IMR-90 (cell line): ENCODE data around the gene ENO3. TPM values are rescaled to one million over a fixed set of nuclear protein-coding genes. Genes with fewer than 3 reads are reported as not detected.

Experiments used
- ATAC-seq: fragments of 200-7000 bp; cut with Tn5 transposase; 2 replicates; pipeline ENCODE4 v1.9.1; 2020; ENCODE audit warnings: low read depth, mild to moderate bottlenecking, moderate library complexity
- BruUV-seq: library from RNA; stranded (reverse); fragments of 400-500 nt; replicated peaks from 2 replicates; lab custom pipeline; 2021; lab: Mats Ljungman, UMichigan
- CTCF ChIA-PET: fragments of 300-600 bp; formaldehyde crosslinking; extraction: SDS; loops from one replicate; lab custom pipeline; 2021; ENCODE audit warnings: antibody characterized with exemption; lab: Yijun Ruan, JAX
- POLR2A ChIA-PET: fragments of 300-600 bp; sonication (Branson Sonifier 250); formaldehyde crosslinking; loops from one replicate; lab custom pipeline; 2022; ENCODE audit warnings: antibody characterized with exemption; ENCODE audit not compliant: unreplicated experiment; lab: Charles Lee
- DNase-seq: peaks from one replicate; pipeline ENCODE4 v3.0.0; 2013
- H2AFZ ChIP-seq: replicated peaks from 2 replicates; pipeline ENCODE3; 2013; ENCODE audit warnings: low read length, mild to moderate bottlenecking; ENCODE audit not compliant: poor library complexity
- H2AK5ac ChIP-seq: 2 replicates; pipeline ENCODE4 v1.6.1; 2013; ENCODE audit warnings: low read depth, low read length, inconsistent platforms
- H2AK9ac ChIP-seq: replicated peaks from 2 replicates; pipeline ENCODE3; 2013; ENCODE audit warnings: mild to moderate bottlenecking, low read depth, low read length, moderate library complexity; ENCODE audit not compliant: poor library complexity
- H2BK120ac ChIP-seq: 2 replicates; pipeline ENCODE4 v1.6.1; 2013; ENCODE audit warnings: low read depth, low read length, inconsistent platforms
- H2BK15ac ChIP-seq: 3 replicates; pipeline ENCODE4 v1.6.1; 2013; ENCODE audit warnings: low read depth, low read length, inconsistent platforms
- H2BK20ac ChIP-seq: 2 replicates; pipeline ENCODE4 v1.6.1; 2013; ENCODE audit warnings: low read depth, mild to moderate bottlenecking, inconsistent platforms, low read length, moderate library complexity
- H2BK5ac ChIP-seq: 2 replicates; pipeline ENCODE4 v1.6.1; 2013; ENCODE audit warnings: mild to moderate bottlenecking, low read depth, low read length, inconsistent platforms; ENCODE audit not compliant: poor library complexity, severe bottlenecking
- H3K14ac ChIP-seq: replicated peaks from 2 replicates; pipeline ENCODE4 v1.6.1; 2013; ENCODE audit warnings: low read depth, low read length, inconsistent platforms
- H3K18ac ChIP-seq: 2 replicates; pipeline ENCODE4 v1.6.1; 2013; ENCODE audit warnings: low read depth, low read length, control low read depth
- H3K23ac ChIP-seq: 2 replicates; pipeline ENCODE4 v1.6.1; 2013; ENCODE audit warnings: low read depth, low read length, inconsistent platforms
- H3K27ac ChIP-seq: 2 replicates; pipeline ENCODE4 v1.5.1; 2013; ENCODE audit warnings: mild to moderate bottlenecking, control low read depth, low read length; ENCODE audit not compliant: insufficient read depth
- H3K27me3 ChIP-seq: 2 replicates; pipeline ENCODE4 v1.6.1; 2013; ENCODE audit warnings: low read length; ENCODE audit not compliant: control insufficient read depth, insufficient read depth
- H3K36me3 ChIP-seq: 2 replicates; pipeline ENCODE4 v1.6.1; 2013; ENCODE audit warnings: low read length, mixed read lengths; ENCODE audit not compliant: control insufficient read depth, insufficient read depth
- H3K4ac ChIP-seq: 2 replicates; pipeline ENCODE4 v1.6.1; 2013; ENCODE audit warnings: low read depth, low read length, inconsistent platforms
- H3K4me1 ChIP-seq: 2 replicates; pipeline ENCODE4 v1.6.1; 2013; ENCODE audit warnings: low read length, mixed read lengths; ENCODE audit not compliant: control insufficient read depth, insufficient read depth
- H3K4me2 ChIP-seq: 2 replicates; pipeline ENCODE4 v1.6.1; 2013; ENCODE audit warnings: low read depth, mild to moderate bottlenecking, control low read depth, low read length, moderate library complexity
- H3K4me3 ChIP-seq: 2 replicates; pipeline ENCODE4 v1.5.1; 2013; ENCODE audit warnings: low read depth, mild to moderate bottlenecking, control low read depth, low read length, moderate library complexity; ENCODE audit not compliant: insufficient read depth
- H3K56ac ChIP-seq: 2 replicates; pipeline ENCODE4 v1.6.1; 2013; ENCODE audit warnings: low read length, inconsistent platforms; ENCODE audit not compliant: insufficient read depth; ENCODE audit errors: extremely low read depth
- H3K79me1 ChIP-seq, 2 experiments: 2 replicates each; pipeline ENCODE4 v1.6.1; 2013; ENCODE audit warnings: low read length in 2 of 2, inconsistent platforms in 1 of 2, low read depth in 1 of 2
- H3K9ac ChIP-seq: 2 replicates; pipeline ENCODE4 v1.6.1; 2013; ENCODE audit warnings: low read depth, low read length, control low read depth
- H3K9me1 ChIP-seq: 2 replicates; pipeline ENCODE4 v1.6.1; 2013; ENCODE audit warnings: low read length, inconsistent platforms; ENCODE audit not compliant: insufficient read depth
- H3K9me3 ChIP-seq: 2 replicates; pipeline ENCODE4 v1.6.1; 2013; ENCODE audit warnings: low read length; ENCODE audit not compliant: control insufficient read depth, insufficient read depth
- H4K20me1 ChIP-seq: 2 replicates; pipeline ENCODE4 v1.6.1; 2013; ENCODE audit warnings: low read length, inconsistent platforms; ENCODE audit not compliant: insufficient read depth
- H4K5ac ChIP-seq: 2 replicates; pipeline ENCODE4 v1.6.1; 2013; ENCODE audit warnings: mild to moderate bottlenecking, low read depth, low read length, control low read depth
- H4K8ac ChIP-seq, 2 experiments: 2 replicates each; pipeline ENCODE4 v1.6.1; 2013; ENCODE audit warnings: low read depth in 2 of 2, low read length in 2 of 2, control low read depth in 1 of 2, inconsistent platforms in 1 of 2
- H4K91ac ChIP-seq: 2 replicates; pipeline ENCODE4 v1.6.1; 2013; ENCODE audit warnings: low read depth, low read length, inconsistent platforms; ENCODE audit not compliant: insufficient read depth
- BHLHE40 ChIP-seq: fragments of 150-350 bp; IDR thresholded peaks from 2 replicates; pipeline ENCODE4 v1.6.1; 2016; ENCODE audit warnings: mild to moderate bottlenecking, low read depth, low read length
- MAFK ChIP-seq: IDR thresholded peaks from 2 replicates; pipeline ENCODE4 v1.6.1; 2012; ENCODE audit warnings: low read depth, low read length, improper control_type of control experiment
- MAZ ChIP-seq: IDR thresholded peaks from 2 replicates; pipeline ENCODE4 v1.6.1; 2012; ENCODE audit warnings: low read depth, mild to moderate bottlenecking, low read length, improper control_type of control experiment, moderate library complexity, borderline replicate concordance
- MXI1 ChIP-seq: IDR thresholded peaks from 2 replicates; pipeline ENCODE4 v1.6.1; 2012; ENCODE audit warnings: low read depth, mild to moderate bottlenecking, low read length, moderate library complexity, borderline replicate concordance
- NFE2L2 ChIP-seq: fragments of 150-350 bp; IDR thresholded peaks from 2 replicates; pipeline ENCODE4 v1.6.1; 2016; ENCODE audit warnings: low read depth, mild to moderate bottlenecking, low read length
- POLR2A ChIP-seq: IDR thresholded peaks from 2 replicates; pipeline ENCODE4 v1.6.1; 2012; ENCODE audit warnings: mild to moderate bottlenecking, low read depth, low read length
- RAD21 ChIP-seq: IDR thresholded peaks from 2 replicates; pipeline ENCODE4 v1.6.1; 2012; ENCODE audit warnings: low read length, improper control_type of control experiment
- RCOR1 ChIP-seq: IDR thresholded peaks from 2 replicates; pipeline ENCODE4 v1.6.1; 2012; ENCODE audit warnings: mild to moderate bottlenecking, low read length, improper control_type of control experiment; ENCODE audit not compliant: insufficient replicate concordance
- RFX5 ChIP-seq: IDR thresholded peaks from 2 replicates; pipeline ENCODE4 v1.8.0; 2012; ENCODE audit warnings: low read depth, mild to moderate bottlenecking, low read length, moderate library complexity
- SMC3 ChIP-seq: fragments of 150-350 bp; IDR thresholded peaks from 2 replicates; pipeline ENCODE4 v1.6.1; 2016; ENCODE audit warnings: low read depth, mild to moderate bottlenecking, antibody characterized with exemption, low read length, moderate library complexity
- WGBS, 2 experiments: methylation state at CpG; one replicate each; pipeline versions ENCODE4 v1.1.5 to v1.1.7; 2013; ENCODE audit warnings: missing lambda C conversion rate in 2 of 2; ENCODE audit not compliant: insufficient read length in 1 of 2; ENCODE audit errors: extremely low coverage in 2 of 2; 5-methylcytosine and 5-hydroxymethylcytosine counted together
- dilution Hi-C: fragments of 300-500 bp; cut with HindIII; formaldehyde crosslinking; loops from one replicate; pipeline ENCODE4 v1.14.3; 2018; ENCODE audit warnings: low sequenced_read_pairs; ENCODE audit not compliant: unreplicated experiment
- in situ Hi-C: fragments of 300-500 bp; cut with MboI; formaldehyde crosslinking; loops from 3 replicates; pipeline ENCODE4 v1.14.3; 2019; ENCODE audit warnings: low sequenced_read_pairs, inconsistent platforms, mixed read lengths
- intact Hi-C: fragments of 100-400 bp; cut with micrococcal nuclease; formaldehyde crosslinking; loops from 2 replicates; pipeline ENCODE4 v1.10.0; 2022
- polyA plus RNA-seq, 3 experiments: library from polyadenylated mRNA; depleted of rRNA; stranded (reverse); fragments of >200 nt; gene quantifications; 2 replicates each; pipeline ENCODE4 v1.2.3, GENCODE V29; 2012; ENCODE audit warnings: low replicate concordance in 1 of 3
- total RNA-seq: library from RNA; depleted of rRNA; stranded (reverse); fragments of >200 nt; gene quantifications from 2 replicates; pipeline ENCODE4 v1.2.3, GENCODE V29; 2012
- TF ChIP-seq, protein P1 (sequence below): conservative IDR thresholded peaks from 2 replicates; pipeline ENCODE4 v1.5.1; 2012; ENCODE audit warnings: mild to moderate bottlenecking, low read depth, low read length, improper control_type of control experiment
- TF ChIP-seq, protein P2 (sequence below): fragments of 150-350 bp; IDR thresholded peaks from 2 replicates; pipeline ENCODE4 v1.6.1; 2017; ENCODE audit warnings: mild to moderate bottlenecking, antibody characterized with exemption, low read length, low read depth
- TF ChIP-seq, protein P3 (sequence below): fragments of 150-350 bp; IDR thresholded peaks from 2 replicates; pipeline ENCODE4 v1.6.1; 2016; ENCODE audit warnings: low read depth, mild to moderate bottlenecking, low read length, moderate library complexity, borderline replicate concordance

The ENO3 gene
- total and polyA plus RNA-seq, 2 of the 4 experiments (the other 2 are of a cell fraction) = 1.4 to 5.1 TPM

DNA sequence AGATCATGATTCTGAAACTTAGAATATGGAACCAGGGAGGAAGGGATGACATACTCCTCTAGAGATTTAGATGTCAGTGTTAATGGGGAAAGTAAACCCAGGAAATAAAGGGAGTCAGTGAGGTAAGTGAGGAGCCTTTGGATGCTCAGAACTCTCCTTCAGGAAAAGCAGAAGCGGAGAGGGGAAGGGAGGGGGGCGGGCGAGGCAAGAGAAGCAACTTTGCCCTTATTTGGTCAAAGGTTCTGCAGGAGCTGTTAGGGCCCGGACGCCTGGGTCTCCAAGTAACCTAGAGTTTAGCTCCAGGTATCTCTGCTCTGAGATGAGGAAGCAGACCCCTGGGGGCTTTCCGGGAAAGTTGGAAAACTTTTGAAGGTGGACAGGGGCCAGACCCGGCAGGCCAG lies 3.9 kb upstream of the ENO3 start:
- DNase-seq = no peak
- H3K4me2 ChIP-seq = peak overlapping the region; percentile 78
- H3K18ac ChIP-seq = peak overlapping the region; percentile 39; the same call in 1 of the 2 replicates
- peak overlapping the region; percentile 98 for H2BK5ac ChIP-seq
- 0% methylated on average over 2 of the region's 7 CpGs; no CpG with 5 or more reads in 1 of the 2 experiments for WGBS, 2 experiments
- H3K9me3 ChIP-seq = no peaks in the 10 kb centered on the region
- H4K20me1 ChIP-seq = peaks cover 64% of the 10 kb centered on the region
- H3K36me3 ChIP-seq = peaks cover 41% of the 10 kb centered on the region
- ChIA-PET CTCF (no interaction called here), POLR2A (interaction anchor here (0.6 to 3.5 kb wide), 2 partner anchors 20 to 70 kb away, joined by 3 to 19 read pairs; partner anchors contain the start of gene SPAG7)
- H4K91ac ChIP-seq = peak overlapping the region; percentile 21; the same call in 1 of the 2 replicates
- H3K14ac ChIP-seq = peak overlapping the region; percentile 95
- H3K9ac ChIP-seq = peak overlapping the region; percentile 97
- TF ChIP-seq RCOR1 (no peak), MAFK (no peak), SMC3 (no peak), POLR2A (no peak), RFX5 (no peak), RAD21 (no peak), MAZ (no peak), BHLHE40 (no peak), MXI1 (no peak), NFE2L2 (no peak)
- TF ChIP-seq, protein P1, sequence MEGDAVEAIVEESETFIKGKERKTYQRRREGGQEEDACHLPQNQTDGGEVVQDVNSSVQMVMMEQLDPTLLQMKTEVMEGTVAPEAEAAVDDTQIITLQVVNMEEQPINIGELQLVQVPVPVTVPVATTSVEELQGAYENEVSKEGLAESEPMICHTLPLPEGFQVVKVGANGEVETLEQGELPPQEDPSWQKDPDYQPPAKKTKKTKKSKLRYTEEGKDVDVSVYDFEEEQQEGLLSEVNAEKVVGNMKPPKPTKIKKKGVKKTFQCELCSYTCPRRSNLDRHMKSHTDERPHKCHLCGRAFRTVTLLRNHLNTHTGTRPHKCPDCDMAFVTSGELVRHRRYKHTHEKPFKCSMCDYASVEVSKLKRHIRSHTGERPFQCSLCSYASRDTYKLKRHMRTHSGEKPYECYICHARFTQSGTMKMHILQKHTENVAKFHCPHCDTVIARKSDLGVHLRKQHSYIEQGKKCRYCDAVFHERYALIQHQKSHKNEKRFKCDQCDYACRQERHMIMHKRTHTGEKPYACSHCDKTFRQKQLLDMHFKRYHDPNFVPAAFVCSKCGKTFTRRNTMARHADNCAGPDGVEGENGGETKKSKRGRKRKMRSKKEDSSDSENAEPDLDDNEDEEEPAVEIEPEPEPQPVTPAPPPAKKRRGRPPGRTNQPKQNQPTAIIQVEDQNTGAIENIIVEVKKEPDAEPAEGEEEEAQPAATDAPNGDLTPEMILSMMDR = no peak
- TF ChIP-seq, protein P2, sequence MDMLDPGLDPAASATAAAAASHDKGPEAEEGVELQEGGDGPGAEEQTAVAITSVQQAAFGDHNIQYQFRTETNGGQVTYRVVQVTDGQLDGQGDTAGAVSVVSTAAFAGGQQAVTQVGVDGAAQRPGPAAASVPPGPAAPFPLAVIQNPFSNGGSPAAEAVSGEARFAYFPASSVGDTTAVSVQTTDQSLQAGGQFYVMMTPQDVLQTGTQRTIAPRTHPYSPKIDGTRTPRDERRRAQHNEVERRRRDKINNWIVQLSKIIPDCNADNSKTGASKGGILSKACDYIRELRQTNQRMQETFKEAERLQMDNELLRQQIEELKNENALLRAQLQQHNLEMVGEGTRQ = no peak
- TF ChIP-seq, protein P3, sequence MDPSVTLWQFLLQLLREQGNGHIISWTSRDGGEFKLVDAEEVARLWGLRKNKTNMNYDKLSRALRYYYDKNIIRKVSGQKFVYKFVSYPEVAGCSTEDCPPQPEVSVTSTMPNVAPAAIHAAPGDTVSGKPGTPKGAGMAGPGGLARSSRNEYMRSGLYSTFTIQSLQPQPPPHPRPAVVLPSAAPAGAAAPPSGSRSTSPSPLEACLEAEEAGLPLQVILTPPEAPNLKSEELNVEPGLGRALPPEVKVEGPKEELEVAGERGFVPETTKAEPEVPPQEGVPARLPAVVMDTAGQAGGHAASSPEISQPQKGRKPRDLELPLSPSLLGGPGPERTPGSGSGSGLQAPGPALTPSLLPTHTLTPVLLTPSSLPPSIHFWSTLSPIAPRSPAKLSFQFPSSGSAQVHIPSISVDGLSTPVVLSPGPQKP = no peak; the same call in 1 of the 2 replicates
- H4K5ac ChIP-seq = peak overlapping the region; percentile 28
- peak overlapping the region; percentile 98 for H3K4me3 ChIP-seq
- H3K9me1 ChIP-seq = peaks cover 19% of the 10 kb centered on the region; the same call in 1 of the 2 replicates
- H3K27ac ChIP-seq = peak overlapping the region; percentile 96
- in situ Hi-C loops = no loop called here
- no peak overlapping the region for H2AFZ ChIP-seq
- peak overlapping the region; percentile 94 for H3K56ac ChIP-seq
- peaks cover 14 to 51% of the 10 kb centered on the region in 2 experiments; a peak in 3 of 4 replicates for H3K79me1 ChIP-seq
- peak overlapping the region; percentile 47 for H2AK5ac ChIP-seq
- H3K4me1 ChIP-seq = peaks cover 25% of the 10 kb centered on the region
- peak overlapping the region; percentile 81 for H3K23ac ChIP-seq
- peak overlapping the region; percentile 80 to 95 for H4K8ac ChIP-seq
- peak overlapping the region; percentile 95 for H2AK9ac ChIP-seq
- H3K27me3 ChIP-seq = no peaks in the 10 kb centered on the region
- peak overlapping the region; percentile 85 for H3K4ac ChIP-seq
- dilution Hi-C loops = no loop called here
- intact Hi-C loops = no loop called here
- no peak overlapping the region for H2BK20ac ChIP-seq
- peak overlapping the region; percentile 49; the same call in 1 of the 2 replicates for H2BK120ac ChIP-seq
- no peak for ATAC-seq
- peak overlapping the region; percentile 25; the same call in 1 of the 3 replicates for H2BK15ac ChIP-seq
- no TSS peak for BruUV-seq
